ENCODE data around the gene AHR.

The AHR gene

GRCh38 chr7:17331891-17332501 is 33.5 kb downstream of the AHR start:
- TF ChIP-seq CTCF (IDR thresholded peaks at IDR 0.05; ENCODE audit: poor library complexity, severe bottlenecking) = no peak

GRCh38 chr7:17333221-17333620 is 34.8 kb downstream of the AHR start:
- Histone ChIP-seq H3K27ac (ENCODE audit: poor library complexity, severe bottlenecking) (peak overlapping the region; percentile 3), H3K4me1 (ENCODE audit: insufficient read depth, poor library complexity, severe bottlenecking) (no peaks in the 10 kb centered on the region), H3K4me3 (ENCODE audit: severe bottlenecking) (no peak overlapping the region), H3K9me3 (ENCODE audit: severe bottlenecking) (no peaks in the 10 kb centered on the region), H3K27me3 (ENCODE audit: insufficient read depth, poor library complexity, severe bottlenecking) (no peaks in the 10 kb centered on the region), H3K36me3 (ENCODE audit: low read depth) (peaks cover 90% of the 10 kb centered on the region)
- ATAC-seq (ENCODE audit: low read depth) (no peak), DNase-seq (ENCODE audit: low spot score) (no peak)
- no peak for TF ChIP-seq CTCF (IDR thresholded peaks at IDR 0.05; ENCODE audit: poor library complexity, severe bottlenecking)

More at GRCh38 chr7:17331891-17332501, 33.5 kb downstream of the AHR start:
- Histone ChIP-seq H3K36me3 (ENCODE audit: low read depth) (peaks cover 100% of the 10 kb centered on the region), H3K9me3 (ENCODE audit: severe bottlenecking) (no peaks in the 10 kb centered on the region), H3K27ac (ENCODE audit: poor library complexity, severe bottlenecking) (no peak overlapping the region), H3K27me3 (ENCODE audit: insufficient read depth, poor library complexity, severe bottlenecking) (no peaks in the 10 kb centered on the region), H3K4me1 (ENCODE audit: insufficient read depth, poor library complexity, severe bottlenecking) (no peaks in the 10 kb centered on the region), H3K4me3 (ENCODE audit: severe bottlenecking) (no peak overlapping the region)
- DNase-seq (ENCODE audit: low spot score) (no peak), ATAC-seq (ENCODE audit: low read depth) (no peak)

DNA sequence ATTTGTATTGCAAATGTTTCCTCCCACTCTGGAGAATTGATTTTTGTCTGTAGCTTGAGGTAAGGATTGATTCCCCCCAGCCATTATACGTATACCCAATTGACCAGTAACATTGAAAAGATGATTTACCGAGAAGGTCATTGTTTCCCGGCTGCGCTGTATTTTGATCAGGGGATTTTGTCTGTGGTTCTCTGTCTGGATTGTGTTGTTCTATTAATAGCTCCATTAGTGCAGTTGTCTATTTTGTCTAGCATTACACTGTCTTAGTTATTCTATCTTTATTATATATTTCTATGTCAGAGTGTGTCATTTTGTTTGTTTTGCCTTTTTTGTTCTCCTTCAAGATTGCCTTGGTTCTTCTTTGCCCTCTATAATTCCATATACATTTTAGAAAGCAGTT is 37.7 kb downstream of the AHR start:
- H3K27ac ChIP-seq (ENCODE audit: poor library complexity, severe bottlenecking) = no peak overlapping the region
- H3K4me3 ChIP-seq (ENCODE audit: severe bottlenecking) = no peak overlapping the region
- DNase-seq (ENCODE audit: low spot score) (no peak), ATAC-seq (ENCODE audit: low read depth) (no peak)
- H3K4me1 ChIP-seq (ENCODE audit: insufficient read depth, poor library complexity, severe bottlenecking) = no peaks in the 10 kb centered on the region
- no peaks in the 10 kb centered on the region for H3K9me3 ChIP-seq (ENCODE audit: severe bottlenecking)
- no peaks in the 10 kb centered on the region for H3K27me3 ChIP-seq (ENCODE audit: insufficient read depth, poor library complexity, severe bottlenecking)
- TF ChIP-seq CTCF (IDR thresholded peaks at IDR 0.05; ENCODE audit: poor library complexity, severe bottlenecking) = no peak
- H3K36me3 ChIP-seq (ENCODE audit: low read depth) = peaks cover 90% of the 10 kb centered on the region

GRCh38 chr7:17339139-17339538 is 40.7 kb downstream of the AHR start:
- no peaks in the 10 kb centered on the region for H3K4me1 ChIP-seq (ENCODE audit: insufficient read depth, poor library complexity, severe bottlenecking)
- no peak for DNase-seq (ENCODE audit: low spot score)
- H3K36me3 ChIP-seq (ENCODE audit: low read depth) = peaks cover 90% of the 10 kb centered on the region
- H3K27ac ChIP-seq (ENCODE audit: poor library complexity, severe bottlenecking) = no peak overlapping the region
- no peaks in the 10 kb centered on the region for H3K9me3 ChIP-seq (ENCODE audit: severe bottlenecking)
- H3K27me3 ChIP-seq (ENCODE audit: insufficient read depth, poor library complexity, severe bottlenecking) = no peaks in the 10 kb centered on the region
- no peak for TF ChIP-seq CTCF (IDR thresholded peaks at IDR 0.05; ENCODE audit: poor library complexity, severe bottlenecking)
- no peak for ATAC-seq (ENCODE audit: low read depth)
- H3K4me3 ChIP-seq (ENCODE audit: severe bottlenecking) = no peak overlapping the region

- DNase-seq (ENCODE audit: low spot score) (no peak), ATAC-seq (ENCODE audit: low read depth) (no peak)
- Histone ChIP-seq H3K4me3 (ENCODE audit: severe bottlenecking) (no peak overlapping the region), H3K36me3 (ENCODE audit: low read depth) (peaks cover 84% of the 10 kb centered on the region), H3K9me3 (ENCODE audit: severe bottlenecking) (no peaks in the 10 kb centered on the region), H3K4me1 (ENCODE audit: insufficient read depth, poor library complexity, severe bottlenecking) (no peaks in the 10 kb centered on the region), H3K27me3 (ENCODE audit: insufficient read depth, poor library complexity, severe bottlenecking) (no peaks in the 10 kb centered on the region), H3K27ac (ENCODE audit: poor library complexity, severe bottlenecking) (no peak overlapping the region)
- TF ChIP-seq CTCF (IDR thresholded peaks at IDR 0.05; ENCODE audit: poor library complexity, severe bottlenecking) = no peak
These were observed 41.5 kb downstream of the AHR start for GRCh38 chr7:17339952-17340351.
